Activated T-helper 2 cell treated with anti-CD3 and anti-CD28 coated beads, Interferon-gamma antibody, Interleukin-2, Interleukin-4, amounts not matched to agents 10 μg/mL and 5 μg/mL and 100 μg/mL, durations not matched to agents 14 hours and 24 hours and 36 hours (primary cell): ENCODE measurements around the gene UNC119. TPM values are rescaled to one million over a fixed set of nuclear protein-coding genes. Genes with fewer than 3 reads are reported as not detected.
"Not testable (repeated sequence)": the region's sequence is repeated elsewhere in the genome, so short reads cannot be mapped to it uniquely, and the experiment has no call there.

ENCODE experiments used
- DNase-seq: peaks from one replicate; pipeline ENCODE4 v3.0.0; 2021; ENCODE audit warnings: low spot score
- H3K27ac Mint-ChIP-seq: one replicate; pipeline ENCODE4 v1.8.0; 2021; ENCODE audit warnings: mixed read lengths
- H3K27me3 Mint-ChIP-seq: one replicate; pipeline ENCODE4 v1.8.0; 2021; ENCODE audit warnings: low read depth, mixed read lengths
- H3K36me3 Mint-ChIP-seq: one replicate; pipeline ENCODE4 v1.8.0; 2021; ENCODE audit warnings: low read depth, mixed read lengths
- H3K4me1 Mint-ChIP-seq: one replicate; pipeline ENCODE4 v1.8.0; 2021; ENCODE audit warnings: low read depth, mixed read lengths
- H3K4me3 Mint-ChIP-seq: one replicate; pipeline ENCODE4 v1.8.0; 2021; ENCODE audit warnings: low read depth, mild to moderate bottlenecking, moderate library complexity, mixed read lengths
- H3K9me3 Mint-ChIP-seq: one replicate; pipeline ENCODE4 v1.8.0; 2021; ENCODE audit warnings: mixed read lengths
- intact Hi-C: fragments of 100-400 bp; cut with micrococcal nuclease; formaldehyde crosslinking; loops from one replicate; pipeline ENCODE4 v1.15.1; 2023
- total RNA-seq: library from RNA; stranded (reverse); gene quantifications from 2 replicates; pipeline ENCODE4 v1.2.3, GENCODE V29; 2022

The UNC119 gene
- total RNA-seq, 1 donor from 2014 or later = 55.3 TPM

DNA sequence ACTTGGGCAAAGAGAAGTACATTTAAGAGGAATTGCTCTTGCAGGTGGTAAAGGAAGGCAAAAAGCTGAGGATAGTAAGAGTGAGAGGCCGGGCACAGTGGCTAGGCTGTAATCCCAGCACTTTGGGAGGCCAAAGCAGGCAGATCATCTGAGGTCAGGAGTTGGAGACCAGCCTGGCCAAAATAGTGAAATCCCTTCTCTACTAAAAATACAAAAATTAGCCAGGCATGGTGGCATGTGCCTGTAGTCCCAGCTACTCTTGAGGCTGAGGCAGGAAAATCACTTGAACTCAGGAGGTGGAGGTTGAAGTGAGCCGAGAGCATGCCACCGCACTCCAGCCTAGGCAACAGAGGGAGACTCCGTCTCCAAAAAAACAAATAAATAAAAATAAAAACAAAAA is 30.1 kb downstream of the UNC119 start:
- H3K4me3 Mint-ChIP-seq, DNase-seq, H3K27me3 Mint-ChIP-seq, H3K9me3 Mint-ChIP-seq, H3K36me3 Mint-ChIP-seq, H3K27ac Mint-ChIP-seq, H3K4me1 Mint-ChIP-seq, intact Hi-C loops: not testable (repeated sequence)

DNA sequence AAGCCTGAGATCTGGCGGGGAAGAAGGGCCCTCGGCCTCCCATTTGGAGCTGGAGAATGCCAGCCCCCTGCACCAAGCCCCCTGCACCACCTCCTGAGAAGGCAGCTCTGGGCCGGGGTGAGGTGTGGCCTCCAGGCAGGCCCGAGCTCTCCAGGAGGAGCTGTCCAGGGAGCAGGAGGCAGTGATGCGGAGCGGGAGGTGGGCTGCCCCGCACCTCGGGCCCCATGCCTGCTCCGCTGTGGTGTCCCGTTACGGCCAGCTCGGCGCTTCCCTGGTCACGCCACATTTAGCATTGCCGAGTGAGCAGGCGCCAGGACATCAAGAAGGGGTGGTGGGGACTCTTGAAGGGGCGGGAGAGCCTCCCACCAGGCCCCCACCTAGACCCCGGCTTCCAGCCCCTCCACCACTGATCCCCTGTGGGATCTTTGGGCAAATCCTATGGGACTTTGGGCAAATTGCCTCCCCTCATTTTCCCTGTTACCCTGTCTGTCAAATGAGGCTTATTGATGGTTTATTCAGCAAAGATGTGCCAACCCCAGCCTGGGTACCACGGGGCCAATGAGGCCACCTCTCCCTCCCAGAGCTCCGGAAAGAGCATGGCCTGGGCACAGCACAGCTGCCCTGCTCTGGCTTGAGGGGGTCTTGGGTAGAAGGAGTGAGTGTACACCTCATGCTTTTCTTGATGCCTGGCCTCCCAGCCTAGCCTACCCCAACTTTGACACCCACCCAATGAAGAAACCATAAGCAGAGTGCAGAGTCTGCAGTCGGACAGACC is 30.9 kb downstream of the UNC119 start:
- H3K27ac Mint-ChIP-seq = no peak overlapping the region
- peaks cover under 1% of the 10 kb centered on the region for H3K9me3 Mint-ChIP-seq
- DNase-seq = no peak
- H3K36me3 Mint-ChIP-seq = no peaks in the 10 kb centered on the region
- H3K27me3 Mint-ChIP-seq = peaks cover 6% of the 10 kb centered on the region
- no peak overlapping the region for H3K4me3 Mint-ChIP-seq
- intact Hi-C loops = no loop called here
- H3K4me1 Mint-ChIP-seq = no peaks in the 10 kb centered on the region

DNA sequence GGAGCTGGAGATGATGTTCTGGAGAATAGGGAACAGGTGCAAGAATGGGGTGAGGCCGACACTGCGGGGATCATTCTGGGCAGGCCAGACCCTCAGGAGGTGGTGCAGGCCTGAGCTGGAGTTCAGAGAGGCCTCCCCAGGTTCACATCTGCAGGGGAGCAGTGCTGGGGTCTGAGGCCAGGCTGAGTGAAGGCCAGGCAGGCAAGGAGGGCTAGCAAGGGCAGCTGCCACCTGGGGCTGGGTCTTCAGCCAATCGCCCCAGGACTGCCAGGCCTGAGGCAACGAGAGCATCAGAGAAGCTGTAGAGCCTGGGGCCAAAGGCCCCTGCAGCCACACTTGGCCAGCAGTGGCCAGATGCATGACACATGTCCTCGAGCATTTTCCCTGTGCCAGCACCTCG is 31.7 kb downstream of the UNC119 start:
- Mint-ChIP-seq H3K4me1 (no peaks in the 10 kb centered on the region), H3K27ac (no peak overlapping the region), H3K27me3 (peaks cover 6% of the 10 kb centered on the region), H3K36me3 (no peaks in the 10 kb centered on the region), H3K9me3 (peaks cover 4% of the 10 kb centered on the region), H3K4me3 (no peak overlapping the region)
- intact Hi-C loops = no loop called here
- DNase-seq = no peak

DNA sequence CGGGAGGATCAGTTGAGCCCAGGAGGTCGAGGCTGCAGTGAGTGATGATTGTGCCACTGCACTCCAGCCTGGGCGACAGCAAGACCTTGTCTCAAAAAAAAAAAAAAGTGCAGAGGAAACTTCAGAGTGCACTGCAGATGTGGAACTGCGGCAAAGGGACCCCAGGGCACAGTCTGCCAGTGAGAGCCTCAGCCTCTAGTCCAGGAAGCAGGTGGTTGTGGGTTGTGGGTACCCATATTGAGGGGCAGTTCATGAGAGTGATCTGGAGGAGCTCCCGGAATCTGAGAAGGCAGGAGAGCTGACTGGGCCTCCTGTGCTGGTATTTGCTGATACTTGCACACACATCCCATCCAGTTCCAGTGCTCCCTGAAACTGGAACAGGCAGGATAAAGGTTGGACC is 33.2 kb downstream of the UNC119 start:
- intact Hi-C loops = no loop called here
- H3K9me3 Mint-ChIP-seq = peaks cover 4% of the 10 kb centered on the region

DNA sequence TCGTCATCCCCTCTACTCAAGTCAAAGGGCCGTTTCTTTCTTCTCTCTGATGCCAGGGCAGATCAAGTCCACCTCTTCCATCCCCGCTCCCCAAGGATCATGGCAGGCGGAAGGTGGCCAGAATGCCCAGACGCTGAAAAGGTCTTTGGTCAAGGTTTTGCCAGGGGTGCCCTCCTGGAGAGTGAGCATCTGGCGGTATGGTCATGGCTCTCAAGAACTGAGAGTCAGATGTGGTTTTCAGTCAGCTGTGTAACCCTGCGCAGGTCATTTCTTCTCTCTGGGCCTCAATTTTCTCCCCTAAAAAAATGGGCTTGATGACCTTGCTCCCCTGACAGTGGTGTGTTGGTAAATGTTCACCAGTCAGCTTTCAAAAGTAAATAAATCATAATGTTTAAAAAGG is 33.8 kb downstream of the UNC119 start:
- intact Hi-C loops = no loop called here
- H3K36me3 Mint-ChIP-seq = no peaks in the 10 kb centered on the region
- peaks cover 6% of the 10 kb centered on the region for H3K27me3 Mint-ChIP-seq
- peaks cover 4% of the 10 kb centered on the region for H3K9me3 Mint-ChIP-seq
- H3K27ac Mint-ChIP-seq = no peak overlapping the region
- DNase-seq = no peak
- H3K4me3 Mint-ChIP-seq = no peak overlapping the region
- no peaks in the 10 kb centered on the region for H3K4me1 Mint-ChIP-seq

More for the DNA sequence above, 33.2 kb downstream of the UNC119 start:
- Mint-ChIP-seq H3K36me3 (no peaks in the 10 kb centered on the region), H3K4me3 (no peak overlapping the region), H3K27me3 (peaks cover 6% of the 10 kb centered on the region), H3K27ac (no peak overlapping the region), H3K4me1 (no peaks in the 10 kb centered on the region)
- no peak for DNase-seq

DNA sequence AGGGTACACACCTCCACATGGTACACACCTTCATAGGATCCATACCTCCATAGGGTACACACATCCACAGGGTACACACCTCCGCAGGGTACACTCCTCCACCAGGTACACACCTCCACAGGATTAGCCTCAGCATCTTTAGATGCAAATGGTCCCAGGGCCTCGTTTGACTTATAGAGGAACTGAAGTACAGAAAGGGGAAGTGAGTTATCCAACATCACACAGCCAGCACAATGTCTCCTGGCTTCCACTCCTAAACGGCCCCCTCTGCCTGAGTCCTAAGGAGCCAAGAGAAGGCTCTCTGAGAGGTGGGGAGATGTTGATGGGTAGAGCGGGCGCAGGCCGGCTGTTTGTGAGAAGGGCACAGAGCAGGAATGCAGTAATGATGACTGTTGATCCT is 34.3 kb downstream of the UNC119 start:
- H3K4me1 Mint-ChIP-seq = no peaks in the 10 kb centered on the region
- no peak overlapping the region for H3K4me3 Mint-ChIP-seq
- H3K9me3 Mint-ChIP-seq = peaks cover 4% of the 10 kb centered on the region
- H3K27ac Mint-ChIP-seq = no peak overlapping the region
- no peak for DNase-seq
- no peaks in the 10 kb centered on the region for H3K36me3 Mint-ChIP-seq
- intact Hi-C loops = no loop called here
- peaks cover 6% of the 10 kb centered on the region for H3K27me3 Mint-ChIP-seq

DNA sequence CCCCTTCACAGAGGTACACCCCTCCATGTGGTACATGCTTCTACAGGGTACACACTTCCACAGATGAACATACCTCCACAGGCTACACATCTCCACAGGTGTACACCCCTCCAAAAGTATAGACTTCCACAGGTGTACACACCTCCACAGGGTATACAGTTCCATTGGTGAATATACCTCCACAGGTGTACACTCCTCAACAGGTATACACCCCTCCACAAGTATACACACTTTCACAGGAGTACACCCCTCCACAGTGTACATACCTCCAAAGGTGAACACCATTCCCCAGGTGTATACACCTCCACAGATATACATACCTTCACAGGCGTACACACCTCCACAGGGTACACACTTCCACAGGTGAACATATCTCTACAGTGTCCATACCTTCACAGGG is 36.9 kb downstream of the UNC119 start:
- Mint-ChIP-seq H3K9me3 (peaks cover 4% of the 10 kb centered on the region), H3K4me1 (no peaks in the 10 kb centered on the region), H3K4me3 (no peak overlapping the region), H3K27me3 (peaks cover 6% of the 10 kb centered on the region), H3K36me3 (no peaks in the 10 kb centered on the region), H3K27ac (no peak overlapping the region)
- no peak for DNase-seq
- intact Hi-C loops = no loop called here

DNA sequence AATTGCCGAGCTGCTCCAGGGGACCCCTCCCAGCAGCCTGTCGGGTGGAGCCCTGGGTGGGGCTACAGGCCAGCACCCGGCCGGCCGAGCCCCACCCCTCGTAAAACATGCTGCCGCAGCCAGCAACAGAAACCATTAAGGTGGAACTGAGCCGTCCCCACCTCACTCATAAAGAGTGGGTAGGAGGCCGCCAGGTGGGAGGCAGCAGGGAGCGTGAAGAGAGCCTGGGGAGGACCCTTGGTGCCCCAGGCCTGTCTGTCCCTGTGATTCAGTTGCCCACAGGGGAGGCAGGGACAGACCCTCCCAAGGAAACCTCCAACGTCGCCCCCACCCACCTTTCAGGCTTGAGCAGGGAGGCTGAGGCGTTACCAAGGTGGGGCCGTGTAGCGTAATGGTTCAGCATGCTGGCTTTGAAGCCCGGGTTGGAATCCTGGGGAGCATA is 37.8 kb downstream of the UNC119 start:
- H3K4me3 Mint-ChIP-seq = no peak overlapping the region

DNA sequence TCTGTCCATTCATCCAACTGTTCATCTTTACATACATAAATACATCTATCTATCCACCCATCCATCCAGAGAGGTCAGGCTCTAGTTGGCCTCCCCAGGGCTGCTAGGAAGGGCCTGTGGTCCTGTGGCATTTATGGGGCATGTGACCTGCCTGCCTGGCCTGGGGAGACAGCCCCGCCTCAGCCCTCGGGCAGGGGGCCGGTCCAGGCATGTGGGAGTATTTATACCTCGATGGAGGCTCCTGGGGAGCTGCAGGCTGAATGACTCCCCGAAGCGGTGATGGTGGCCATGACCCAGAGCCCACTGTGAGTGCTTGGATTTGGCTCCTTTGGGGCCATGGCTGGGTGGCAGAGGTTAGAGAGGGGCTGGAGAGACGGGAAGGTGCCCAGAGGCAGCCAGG is 38.9 kb downstream of the UNC119 start:
- no peak for DNase-seq
- Mint-ChIP-seq H3K27ac (no peak overlapping the region), H3K27me3 (peaks cover 5% of the 10 kb centered on the region), H3K9me3 (peaks cover 4% of the 10 kb centered on the region), H3K4me3 (no peak overlapping the region), H3K4me1 (no peaks in the 10 kb centered on the region), H3K36me3 (no peaks in the 10 kb centered on the region)
- intact Hi-C loops = no loop called here

More for the DNA sequence above, 37.8 kb downstream of the UNC119 start:
- intact Hi-C loops = no loop called here
- Mint-ChIP-seq H3K9me3 (peaks cover 4% of the 10 kb centered on the region), H3K36me3 (no peaks in the 10 kb centered on the region), H3K27ac (no peak overlapping the region), H3K4me1 (no peaks in the 10 kb centered on the region), H3K27me3 (peaks cover 6% of the 10 kb centered on the region)
- no peak for DNase-seq

DNA sequence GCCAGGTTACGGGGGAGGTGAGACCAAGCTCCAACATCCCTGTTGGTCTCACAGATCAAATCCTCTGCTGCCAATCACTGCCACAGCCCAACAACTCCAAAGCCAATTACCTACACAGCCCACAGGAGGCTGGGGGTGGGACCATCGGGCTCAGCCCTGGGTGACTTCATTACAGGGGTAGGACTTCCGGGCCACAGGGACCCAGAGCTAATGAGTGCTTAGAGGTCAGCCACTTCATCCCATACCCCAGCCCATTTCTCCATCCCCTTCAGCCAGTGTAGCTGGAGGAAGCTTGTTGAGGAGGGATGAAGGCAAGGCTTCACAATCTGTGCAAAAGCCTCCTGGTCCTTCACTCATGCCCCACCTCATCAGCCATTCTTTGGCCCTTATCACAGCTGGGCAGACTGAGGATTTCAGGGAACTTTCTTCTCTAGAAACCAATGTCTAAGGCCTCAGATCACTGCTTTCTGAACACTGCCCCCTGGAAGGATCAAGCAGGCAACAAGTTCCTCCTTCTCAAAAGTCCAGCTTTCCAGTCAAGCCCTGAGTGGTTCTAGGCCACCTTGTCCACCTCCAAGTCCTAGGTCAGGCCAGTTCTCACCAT is 40.5 kb downstream of the UNC119 start:
- no peaks in the 10 kb centered on the region for H3K4me1 Mint-ChIP-seq
- intact Hi-C loops = no loop called here
- H3K36me3 Mint-ChIP-seq = no peaks in the 10 kb centered on the region
- no peak overlapping the region for H3K4me3 Mint-ChIP-seq
- H3K9me3 Mint-ChIP-seq = peaks cover 4% of the 10 kb centered on the region
- no peak overlapping the region for H3K27ac Mint-ChIP-seq
- H3K27me3 Mint-ChIP-seq = peaks cover 4% of the 10 kb centered on the region
- DNase-seq = no peak

DNA sequence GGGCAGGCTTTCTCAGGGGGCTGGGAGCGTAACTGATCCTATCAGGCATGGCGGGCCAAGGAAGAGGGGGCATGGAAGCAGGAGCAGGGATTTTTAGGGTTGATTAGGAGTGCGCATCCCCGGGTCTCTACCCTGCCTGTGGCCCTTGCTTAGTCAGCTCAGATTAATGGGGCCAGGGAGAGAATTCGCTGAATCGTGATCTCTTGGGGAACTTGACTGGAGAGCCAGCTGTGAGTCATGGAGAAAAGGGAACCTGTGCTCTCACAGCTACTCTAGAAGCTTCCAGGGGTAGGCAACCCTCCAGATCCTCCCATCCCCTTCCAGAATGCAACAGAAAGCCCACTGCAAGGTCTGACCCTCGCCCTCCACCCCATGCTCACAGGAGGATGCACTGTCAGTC is 42.6 kb downstream of the UNC119 start:
- intact Hi-C loops = no loop called here
- Mint-ChIP-seq H3K27ac (no peak overlapping the region), H3K9me3 (no peaks in the 10 kb centered on the region), H3K36me3 (no peaks in the 10 kb centered on the region), H3K4me3 (no peak overlapping the region), H3K27me3 (peaks cover 6% of the 10 kb centered on the region), H3K4me1 (no peaks in the 10 kb centered on the region)
- no peak for DNase-seq

DNA sequence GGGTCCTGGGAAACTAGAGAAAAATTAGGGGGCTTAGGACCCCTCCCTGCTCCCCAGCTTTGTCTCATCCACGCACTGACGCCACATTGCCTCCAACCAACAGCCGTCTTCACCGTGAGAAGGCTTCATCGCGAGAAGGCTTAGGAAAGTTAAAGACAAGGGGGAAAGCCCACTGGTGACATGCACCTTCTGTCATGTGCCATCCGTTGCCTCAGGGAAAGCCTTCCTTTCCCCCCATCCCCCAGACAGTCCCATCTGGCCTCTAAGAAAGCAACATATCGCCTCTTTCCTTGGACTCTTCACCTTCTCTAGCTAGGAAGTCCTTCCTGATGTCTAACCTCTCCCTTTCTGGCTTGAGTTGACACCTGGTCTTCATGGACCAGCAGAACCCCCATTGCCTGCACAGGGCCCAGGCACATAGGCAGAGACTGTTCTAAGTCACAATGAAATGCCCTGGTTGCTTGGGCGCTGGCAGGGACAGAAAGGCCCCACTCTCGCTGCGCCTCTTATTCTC is 44.2 kb downstream of the UNC119 start:
- Mint-ChIP-seq H3K4me3 (no peak overlapping the region), H3K27ac (no peak overlapping the region), H3K36me3 (no peaks in the 10 kb centered on the region), H3K4me1 (no peaks in the 10 kb centered on the region), H3K9me3 (no peaks in the 10 kb centered on the region), H3K27me3 (peaks cover 7% of the 10 kb centered on the region)
- intact Hi-C loops = no loop called here
- no peak for DNase-seq

DNA sequence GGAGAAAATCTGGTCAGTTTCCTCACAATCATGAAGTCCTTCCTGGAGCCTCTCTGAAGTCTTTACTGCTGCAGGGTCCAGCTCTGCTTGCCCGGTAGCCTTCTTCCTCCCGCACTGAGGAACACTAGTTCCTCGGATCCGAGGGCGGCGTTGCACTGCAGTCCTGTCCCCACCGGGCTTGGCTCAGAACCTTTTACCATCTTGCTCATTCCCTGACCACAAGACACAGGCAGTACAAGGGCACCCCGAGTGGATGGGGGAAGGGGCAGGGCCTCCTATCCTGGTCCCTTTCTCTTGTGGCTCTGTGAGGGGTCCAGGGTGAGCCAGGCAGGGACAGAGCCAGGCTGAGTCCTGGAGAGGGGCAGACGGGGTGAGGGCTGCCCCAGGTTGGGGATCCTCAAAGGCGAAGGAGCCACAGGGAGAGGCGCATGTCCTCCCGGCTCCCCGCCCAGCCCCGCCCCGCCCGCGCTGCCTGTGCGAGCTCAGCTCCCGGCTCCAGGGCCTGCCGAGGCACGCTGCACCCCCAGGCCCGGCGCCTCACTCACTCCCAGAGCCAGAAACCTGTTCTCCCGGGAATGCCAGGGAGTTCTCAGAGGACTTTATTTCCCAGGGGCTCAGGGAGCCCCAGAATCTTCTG is 44.7 kb downstream of the UNC119 start:
- Mint-ChIP-seq H3K4me3 (no peak overlapping the region), H3K27ac (no peak overlapping the region)
- intact Hi-C loops = no loop called here

More for the DNA sequence above, 44.7 kb downstream of the UNC119 start:
- peaks cover 7% of the 10 kb centered on the region for H3K27me3 Mint-ChIP-seq
- H3K36me3 Mint-ChIP-seq = no peaks in the 10 kb centered on the region
- H3K4me1 Mint-ChIP-seq = no peaks in the 10 kb centered on the region
- no peaks in the 10 kb centered on the region for H3K9me3 Mint-ChIP-seq
- no peak for DNase-seq
